Tibial artery (tissue), 4 donors: ENCODE data around the gene LDLRAD3.

Experiments
- DNase-seq, 2 donors: peaks; one replicate each; pipeline ENCODE4 v3.0.0-alpha.2; 2019
- H3K27ac ChIP-seq, 2 donors: fragments of 200-600 bp; sonication (generic) in 1 of 2; 1 replicate in 1 of 2; 2 replicates in 1 of 2; pipeline ENCODE4 v1.5.1; 2018 to 2019; ENCODE audit warnings: mild to moderate bottlenecking in 1 of 2
- H3K27me3 ChIP-seq, 2 donors: fragments of 200-600 bp; sonication (generic) in 1 of 2; one replicate each; pipeline versions ENCODE4 v1.5.1 to v1.6.0; 2016 to 2019
- H3K36me3 ChIP-seq, 3 donors: fragments of 200-600 bp; sonication (generic) in 2 of 3; one replicate each; pipeline ENCODE4 v1.5.1; 2016 to 2019; ENCODE audit warnings: mild to moderate bottlenecking in 2 of 3
- H3K4me1 ChIP-seq, 4 donors: fragments of 200-600 bp; sonication (generic) in 2 of 4; 1 replicate in 3 of 4; 2 replicates in 1 of 4; pipeline ENCODE4 v1.5.1; 2016 to 2019
- H3K4me3 ChIP-seq, 2 donors: fragments of 200-600 bp; sonication (generic) in 1 of 2; 1 replicate in 1 of 2; 2 replicates in 1 of 2; pipeline ENCODE4 v1.5.1; 2018 to 2019; ENCODE audit warnings: mild to moderate bottlenecking in 2 of 2
- H3K9me3 ChIP-seq, 3 donors: fragments of 200-600 bp; sonication (generic) in 1 of 3; one replicate each; pipeline ENCODE4 v1.5.1; 2016 to 2019
- intact Hi-C: fragments of 100-400 bp; cut with DNase I; formaldehyde crosslinking; loops from one replicate; pipeline ENCODE4 v1.15.0; 2023; ENCODE audit warnings: low total_unique reads
- TF ChIP-seq, protein P1 (sequence below), 2 experiments: fragments of 200-600 bp in 1 of 2; fragments of 450-650 bp in 1 of 2; IDR thresholded peaks; one replicate each; pipeline ENCODE4 v1.5.1; 2017 to 2019; ENCODE audit warnings: antibody characterized with exemption in 2 of 2, mild to moderate bottlenecking in 1 of 2, moderate library complexity in 1 of 2

Gene LDLRAD3

GRCh38 chr11:36155770-36156160 is 211.9 kb downstream of the LDLRAD3 start:
- no peak overlapping the region for H3K27ac ChIP-seq
- intact Hi-C loops = no loop called here

GRCh38 chr11:36156161-36156816 is 212.4 kb downstream of the LDLRAD3 start:
- no peak overlapping the region for H3K27ac ChIP-seq
- no peaks in the 10 kb centered on the region for H3K27me3 ChIP-seq
- intact Hi-C loops = no loop called here
- DNase-seq = no peak
- H3K4me3 ChIP-seq = no peak overlapping the region
- peaks cover 0 to 11% (median 5%) of the 10 kb centered on the region in 4 donors for H3K4me1 ChIP-seq
- no peaks in the 10 kb centered on the region for H3K9me3 ChIP-seq
- no peaks in the 10 kb centered on the region for H3K36me3 ChIP-seq
- TF ChIP-seq, protein P1, sequence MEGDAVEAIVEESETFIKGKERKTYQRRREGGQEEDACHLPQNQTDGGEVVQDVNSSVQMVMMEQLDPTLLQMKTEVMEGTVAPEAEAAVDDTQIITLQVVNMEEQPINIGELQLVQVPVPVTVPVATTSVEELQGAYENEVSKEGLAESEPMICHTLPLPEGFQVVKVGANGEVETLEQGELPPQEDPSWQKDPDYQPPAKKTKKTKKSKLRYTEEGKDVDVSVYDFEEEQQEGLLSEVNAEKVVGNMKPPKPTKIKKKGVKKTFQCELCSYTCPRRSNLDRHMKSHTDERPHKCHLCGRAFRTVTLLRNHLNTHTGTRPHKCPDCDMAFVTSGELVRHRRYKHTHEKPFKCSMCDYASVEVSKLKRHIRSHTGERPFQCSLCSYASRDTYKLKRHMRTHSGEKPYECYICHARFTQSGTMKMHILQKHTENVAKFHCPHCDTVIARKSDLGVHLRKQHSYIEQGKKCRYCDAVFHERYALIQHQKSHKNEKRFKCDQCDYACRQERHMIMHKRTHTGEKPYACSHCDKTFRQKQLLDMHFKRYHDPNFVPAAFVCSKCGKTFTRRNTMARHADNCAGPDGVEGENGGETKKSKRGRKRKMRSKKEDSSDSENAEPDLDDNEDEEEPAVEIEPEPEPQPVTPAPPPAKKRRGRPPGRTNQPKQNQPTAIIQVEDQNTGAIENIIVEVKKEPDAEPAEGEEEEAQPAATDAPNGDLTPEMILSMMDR (IDR thresholded peaks at IDR 0.05) = no peak

More at GRCh38 chr11:36155770-36156160, 211.9 kb downstream of the LDLRAD3 start:
- Histone ChIP-seq H3K9me3 (no peaks in the 10 kb centered on the region), H3K4me1 (peaks cover 0 to 11% (median 5%) of the 10 kb centered on the region in 4 donors), H3K4me3 (no peak overlapping the region), H3K27me3 (no peaks in the 10 kb centered on the region), H3K36me3 (no peaks in the 10 kb centered on the region)
- no peak for DNase-seq
- TF ChIP-seq, protein P1 (IDR thresholded peaks at IDR 0.05) = no peak

DNA sequence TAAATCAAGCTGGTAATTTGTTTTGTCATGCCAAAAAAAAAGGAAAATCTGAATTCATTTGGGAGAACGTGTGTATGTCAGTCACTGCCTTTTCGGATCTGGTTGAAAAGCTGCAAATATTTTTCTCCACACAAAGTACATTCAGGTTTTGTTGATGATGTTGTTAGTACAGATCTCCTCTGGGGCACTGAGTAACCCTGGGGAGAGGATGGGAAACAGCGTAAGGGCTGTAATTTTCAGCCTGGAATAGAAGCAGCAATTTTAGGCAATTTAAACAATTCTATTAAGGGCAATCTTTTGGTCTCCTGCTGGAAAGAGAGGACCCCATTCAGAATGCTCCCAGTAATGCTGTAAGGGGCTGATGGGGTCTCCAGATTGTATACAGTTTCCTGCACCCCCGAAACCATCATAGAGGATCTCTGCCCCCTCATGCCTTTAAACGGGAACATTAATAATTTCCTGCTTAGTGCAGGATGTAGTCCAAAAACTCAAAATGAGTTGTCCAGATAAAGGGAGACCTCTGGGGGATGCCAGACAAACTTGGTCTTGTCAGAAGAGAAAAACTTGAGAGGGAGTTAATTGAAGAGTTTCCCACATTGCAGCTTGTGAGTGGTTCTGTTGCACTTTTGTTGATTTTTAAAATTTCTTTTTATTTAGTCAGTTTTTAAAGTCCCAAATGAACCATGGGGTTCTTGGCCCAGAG is 213.1 kb downstream of the LDLRAD3 start:
- TF ChIP-seq, protein P1 (IDR thresholded peaks at IDR 0.05) = no peak
- DNase-seq = no peak
- H3K9me3 ChIP-seq = no peaks in the 10 kb centered on the region
- no peaks in the 10 kb centered on the region for H3K27me3 ChIP-seq
- H3K4me1 ChIP-seq = peaks cover 0 to 18% (median 8%) of the 10 kb centered on the region in 4 donors
- H3K36me3 ChIP-seq = no peaks in the 10 kb centered on the region
- intact Hi-C loops = no loop called here
- H3K27ac ChIP-seq = no peak overlapping the region
- no peak overlapping the region for H3K4me3 ChIP-seq

- intact Hi-C loops = no loop called here
- Histone ChIP-seq H3K27me3 (no peaks in the 10 kb centered on the region), H3K9me3 (no peaks in the 10 kb centered on the region), H3K27ac (no peak overlapping the region), H3K36me3 (no peaks in the 10 kb centered on the region), H3K4me3 (no peak overlapping the region), H3K4me1 (peaks cover 0 to 31% (median 15%) of the 10 kb centered on the region in 4 donors)
- TF ChIP-seq, protein P1 (IDR thresholded peaks at IDR 0.05) = no peak
- DNase-seq = no peak
These were observed 216.2 kb downstream of the LDLRAD3 start for GRCh38 chr11:36160091-36160490.

DNA sequence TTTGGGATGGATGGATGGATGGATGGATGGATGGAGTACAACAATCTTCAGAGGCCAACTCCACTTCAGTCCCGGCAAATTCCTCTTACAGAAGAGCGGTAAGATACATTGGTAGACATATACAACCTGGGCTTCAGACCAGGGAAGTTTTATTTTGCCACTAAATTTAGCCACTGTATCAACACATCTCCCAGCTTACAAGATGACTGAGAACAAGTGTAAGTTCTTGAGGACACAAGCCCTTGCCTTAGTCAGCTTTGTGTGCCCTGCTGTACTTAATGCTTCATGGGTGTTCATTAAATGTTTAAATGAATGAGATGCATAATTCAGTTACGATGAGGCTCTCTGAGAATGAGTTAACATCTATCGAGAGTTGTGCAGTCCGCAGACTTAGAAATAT is 217.7 kb downstream of the LDLRAD3 start:
- H3K36me3 ChIP-seq = no peaks in the 10 kb centered on the region
- H3K9me3 ChIP-seq = no peaks in the 10 kb centered on the region
- H3K4me1 ChIP-seq = peaks cover 0 to 26% (median 13%) of the 10 kb centered on the region in 4 donors
- DNase-seq = no peak
- intact Hi-C loops = no loop called here
- no peak overlapping the region for H3K27ac ChIP-seq
- H3K4me3 ChIP-seq = no peak overlapping the region
- TF ChIP-seq, protein P1 (IDR thresholded peaks at IDR 0.05) = no peak
- no peaks in the 10 kb centered on the region for H3K27me3 ChIP-seq
